ENCODE results near the gene MFAP3.

MFAP3 gene

GRCh38 chr5:154103233-154103632, 64.5 kb downstream of the MFAP3 start:
- no peak for TF ChIP-seq CTCF (conservative IDR thresholded peaks at IDR 0.05; ENCODE audit: low read depth, low read length)
- no peaks in the 10 kb centered on the region for H3K79me2 ChIP-seq (ENCODE audit: insufficient read depth, low read depth)
- H2AFZ ChIP-seq (ENCODE audit: low read depth): no peak overlapping the region
- H3K9ac ChIP-seq: no peak overlapping the region
- no peak overlapping the region for H3K4me2 ChIP-seq
- no peaks in the 10 kb centered on the region for H4K20me1 ChIP-seq (ENCODE audit: insufficient read depth)
- H3K4me1 ChIP-seq (ENCODE audit: low read depth, poor library complexity, severe bottlenecking): no peaks in the 10 kb centered on the region
- no peaks in the 10 kb centered on the region for H3K36me3 ChIP-seq (ENCODE audit: insufficient read depth)
- H3K27ac ChIP-seq: no peak overlapping the region
- H3K4me3 ChIP-seq (IDR thresholded peaks at IDR 0.05; ENCODE audit: insufficient read depth, low read depth, low read length): no peak overlapping the region
- H3K27me3 ChIP-seq (ENCODE audit: insufficient read depth, low read depth): no peaks in the 10 kb centered on the region
